Right atrium auricular region (tissue), 2 donors: ENCODE measurements around the gene TRABD2A. TPM values are rescaled to one million over a fixed set of nuclear protein-coding genes. Genes with fewer than 3 reads are reported as not detected.

Experiments used
- DNase-seq: peaks from one replicate; pipeline ENCODE4 v3.0.0-alpha.2; 2019; ENCODE audit warnings: low spot score
- H3K27ac ChIP-seq, 2 donors: fragments of 200-600 bp; sonication (generic); 1 replicate in 1 of 2; 2 replicates in 1 of 2; pipeline ENCODE4 v1.5.1; 2016 to 2019
- H3K27me3 ChIP-seq, 2 donors: fragments of 200-600 bp; sonication (generic); one replicate each; pipeline versions ENCODE4 v1.5.1 to v1.6.0; 2017 to 2019
- H3K36me3 ChIP-seq: fragments of 200-600 bp; sonication (generic); one replicate; pipeline ENCODE4 v1.5.1; 2016
- H3K4me1 ChIP-seq, 2 donors: fragments of 200-600 bp; sonication (generic); one replicate each; pipeline versions ENCODE4 v1.5.1 to v1.6.0; 2017 to 2019
- H3K4me3 ChIP-seq, 2 donors: fragments of 200-600 bp; sonication (generic); 1 replicate in 1 of 2; 2 replicates in 1 of 2; pipeline ENCODE4 v1.5.1; 2017 to 2019; ENCODE audit warnings: mild to moderate bottlenecking in 1 of 2, moderate library complexity in 1 of 2
- H3K9me3 ChIP-seq, 2 donors: fragments of 200-600 bp; sonication (generic); one replicate each; pipeline ENCODE4 v1.5.1; 2019
- CTCF ChIP-seq, 2 donors: fragments of 200-600 bp; sonication (generic); IDR thresholded peaks; one replicate each; pipeline ENCODE4 v1.5.1; 2019; ENCODE audit warnings: antibody characterized with exemption in 2 of 2
- total RNA-seq, 2 donors: library from RNA; depleted of rRNA; stranded (reverse); fragments of >200 nt; gene quantifications; one replicate each; pipeline ENCODE4 v1.1.0, GENCODE V29; 2016

TRABD2A gene
- total RNA-seq, 2 donors from 2014 or later: 1.2 to 1.7 TPM

- no peak for DNase-seq
- no peak for TF ChIP-seq CTCF (IDR thresholded peaks at IDR 0.05)
- H3K27me3 ChIP-seq: no peaks in the 10 kb centered on the region
- H3K27ac ChIP-seq: no peak overlapping the region
- H3K4me1 ChIP-seq: no peaks in the 10 kb centered on the region
- H3K9me3 ChIP-seq: no peaks in the 10 kb centered on the region
- H3K36me3 ChIP-seq: no peaks in the 10 kb centered on the region
- H3K4me3 ChIP-seq: no peak overlapping the region
These were observed 87.9 kb downstream of the TRABD2A start for GRCh38 chr2:84792856-84793522.

- H3K4me3 ChIP-seq: no peak overlapping the region
- no peaks in the 10 kb centered on the region for H3K36me3 ChIP-seq
- TF ChIP-seq CTCF (IDR thresholded peaks at IDR 0.05): no peak
- no peak overlapping the region for H3K27ac ChIP-seq
- no peaks in the 10 kb centered on the region for H3K27me3 ChIP-seq
- DNase-seq: no peak
- no peaks in the 10 kb centered on the region for H3K4me1 ChIP-seq
- no peaks in the 10 kb centered on the region for H3K9me3 ChIP-seq
These were observed 92.4 kb downstream of the TRABD2A start for GRCh38 chr2:84788498-84788897.

- Histone ChIP-seq H3K4me1 (no peaks in the 10 kb centered on the region), H3K4me3 (no peak overlapping the region), H3K36me3 (no peaks in the 10 kb centered on the region), H3K27ac (no peak overlapping the region), H3K9me3 (no peaks in the 10 kb centered on the region), H3K27me3 (no peaks in the 10 kb centered on the region)
- DNase-seq: no peak
- no peak for TF ChIP-seq CTCF (IDR thresholded peaks at IDR 0.05)
These were observed 92.9 kb downstream of the TRABD2A start for GRCh38 chr2:84788027-84788426.

GRCh38 chr2:84786601-84787000 is 94.3 kb downstream of the TRABD2A start:
- Histone ChIP-seq H3K36me3 (no peaks in the 10 kb centered on the region), H3K27ac (no peak overlapping the region), H3K9me3 (no peaks in the 10 kb centered on the region), H3K4me1 (no peaks in the 10 kb centered on the region), H3K4me3 (no peak overlapping the region), H3K27me3 (no peaks in the 10 kb centered on the region)
- DNase-seq: no peak
- no peak for TF ChIP-seq CTCF (IDR thresholded peaks at IDR 0.05)

GRCh38 chr2:84785950-84786349 is 94.9 kb downstream of the TRABD2A start:
- Histone ChIP-seq H3K4me3 (no peak overlapping the region), H3K27me3 (no peaks in the 10 kb centered on the region), H3K27ac (no peak overlapping the region), H3K4me1 (no peaks in the 10 kb centered on the region), H3K9me3 (no peaks in the 10 kb centered on the region), H3K36me3 (no peaks in the 10 kb centered on the region)
- TF ChIP-seq CTCF (IDR thresholded peaks at IDR 0.05): no peak
- DNase-seq: no peak
